Nucleus accumbens (tissue), 56 donors: ENCODE results near the gene UBFD1.
"Not testable (repeated sequence)": the region's sequence is repeated elsewhere in the genome, so short reads cannot be mapped to it uniquely, and the experiment has no call there.

Experiments used
- DNase-seq, 56 donors: peaks; one replicate each; lab custom pipeline; 2025; lab: John Stamatoyannopoulos, UW

Gene UBFD1

GRCh38 chr16:23523876-23524385 lies 33.6 kb upstream of the UBFD1 start:
- no peak for DNase-seq

GRCh38 chr16:23524886-23525285 lies 32.6 kb upstream of the UBFD1 start:
- DNase-seq = no peak

- no peak for DNase-seq
Measured at GRCh38 chr16:23527961-23528643, 29.4 kb upstream of the UBFD1 start.

- DNase-seq = peak in 2 of 56 donors; percentile 5 to 15
Measured at GRCh38 chr16:23528644-23529310, 28.8 kb upstream of the UBFD1 start.

GRCh38 chr16:23530062-23530461 lies 27.5 kb upstream of the UBFD1 start:
- DNase-seq = no peak

- no peak for DNase-seq
Measured at GRCh38 chr16:23532448-23532847, 25.1 kb upstream of the UBFD1 start.

DNA sequence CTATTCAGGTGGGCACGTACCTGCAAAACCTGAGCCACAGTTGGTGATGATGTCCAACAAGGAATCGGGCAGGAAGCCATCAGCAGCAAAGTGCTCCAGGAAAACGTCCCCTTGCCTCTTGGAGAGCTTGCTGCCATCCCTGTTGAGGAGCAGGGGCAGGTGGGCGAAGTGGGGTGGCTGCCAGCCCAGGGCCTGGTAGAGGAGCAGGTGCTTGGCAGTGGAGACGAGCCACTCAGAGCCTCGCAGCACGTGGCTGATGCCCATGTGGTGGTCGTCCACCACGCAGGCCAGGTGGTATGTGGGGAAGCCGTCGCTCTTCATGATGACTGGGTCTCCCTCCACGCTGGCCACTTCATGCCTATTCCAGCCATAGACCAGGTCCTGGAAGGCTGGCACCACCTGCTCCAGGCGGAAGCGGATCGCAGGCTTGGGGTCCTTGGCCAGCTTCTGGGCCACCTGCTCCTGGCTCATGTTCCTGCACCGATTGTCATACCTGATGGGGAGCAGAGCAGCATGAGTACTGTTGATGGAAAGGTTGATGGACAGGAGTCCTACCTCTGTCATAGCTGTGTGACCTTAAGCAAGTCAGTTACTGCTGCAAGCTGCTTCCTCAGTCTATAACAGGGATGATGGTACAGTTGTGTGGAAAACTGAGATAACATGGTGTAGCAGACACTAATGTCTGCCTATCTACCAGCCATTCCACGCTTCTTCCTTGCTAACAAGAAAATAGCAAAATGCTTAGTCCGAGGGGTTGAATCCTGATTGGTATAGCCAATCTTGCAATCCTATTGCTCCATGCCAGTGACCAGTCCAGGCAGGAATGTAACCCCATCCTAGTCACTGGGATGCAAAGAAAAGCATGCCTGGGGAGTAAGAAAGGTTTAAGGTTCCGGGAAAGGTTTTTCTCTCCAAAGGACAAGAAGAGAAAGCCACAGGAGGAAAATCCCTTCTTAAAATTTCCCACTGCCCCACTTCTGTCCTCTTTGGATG lies 22.4 kb upstream of the UBFD1 start:
- DNase-seq = no peak

GRCh38 chr16:23535901-23536300 lies 21.6 kb upstream of the UBFD1 start:
- no peak for DNase-seq

- DNase-seq = no peak
Measured at GRCh38 chr16:23537390-23537789, 20.1 kb upstream of the UBFD1 start.

- DNase-seq = no peak
Measured at GRCh38 chr16:23538919-23539278, 18.6 kb upstream of the UBFD1 start.

GRCh38 chr16:23539984-23540816 lies 17.3 kb upstream of the UBFD1 start:
- no peak for DNase-seq

- DNase-seq = not testable (repeated sequence)
Measured at GRCh38 chr16:23540817-23541178, 16.7 kb upstream of the UBFD1 start.

GRCh38 chr16:23544436-23544835 lies 13.1 kb upstream of the UBFD1 start:
- DNase-seq = no peak

GRCh38 chr16:23549938-23550337 lies 7.6 kb upstream of the UBFD1 start:
- DNase-seq = no peak

DNA sequence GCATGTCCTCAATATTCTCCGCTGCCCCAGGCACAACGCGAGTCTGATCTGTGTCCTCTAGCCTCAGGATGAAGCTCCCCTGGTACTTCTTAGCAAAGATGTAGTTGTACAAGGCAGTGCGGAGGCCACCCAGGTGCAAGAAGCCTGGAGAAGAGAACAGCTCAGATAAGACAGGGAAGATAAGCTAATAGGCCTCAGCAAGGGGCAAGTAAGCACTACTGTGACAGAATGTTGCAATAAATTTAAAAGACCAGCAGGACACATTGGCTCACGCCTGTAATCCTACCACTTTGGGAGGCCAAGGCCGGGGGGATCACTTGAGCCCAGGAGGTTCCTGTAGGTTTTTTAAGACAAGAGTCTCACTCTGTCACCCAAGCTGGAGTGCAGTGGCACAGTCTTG lies 5.4 kb upstream of the UBFD1 start:
- DNase-seq = no peak

DNA sequence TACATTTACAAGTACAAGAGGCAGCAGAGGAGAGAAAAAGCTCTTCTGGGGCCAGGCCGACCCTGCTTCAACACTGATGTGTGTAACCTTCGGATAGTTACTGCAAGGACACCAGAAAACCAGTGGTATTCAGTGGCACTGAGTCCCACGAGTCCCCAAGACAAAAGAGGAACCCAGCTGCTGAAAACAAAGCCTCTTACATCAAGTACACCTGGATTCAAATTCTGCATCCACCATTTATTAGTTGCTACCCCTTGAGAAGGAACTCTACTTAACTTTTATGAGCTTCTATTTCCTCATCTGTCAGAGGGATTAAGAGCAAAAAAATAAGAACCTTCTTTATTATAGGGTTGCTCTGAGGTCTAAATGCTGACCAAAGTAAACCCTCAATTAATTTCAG lies 3.0 kb upstream of the UBFD1 start:
- no peak for DNase-seq

DNA sequence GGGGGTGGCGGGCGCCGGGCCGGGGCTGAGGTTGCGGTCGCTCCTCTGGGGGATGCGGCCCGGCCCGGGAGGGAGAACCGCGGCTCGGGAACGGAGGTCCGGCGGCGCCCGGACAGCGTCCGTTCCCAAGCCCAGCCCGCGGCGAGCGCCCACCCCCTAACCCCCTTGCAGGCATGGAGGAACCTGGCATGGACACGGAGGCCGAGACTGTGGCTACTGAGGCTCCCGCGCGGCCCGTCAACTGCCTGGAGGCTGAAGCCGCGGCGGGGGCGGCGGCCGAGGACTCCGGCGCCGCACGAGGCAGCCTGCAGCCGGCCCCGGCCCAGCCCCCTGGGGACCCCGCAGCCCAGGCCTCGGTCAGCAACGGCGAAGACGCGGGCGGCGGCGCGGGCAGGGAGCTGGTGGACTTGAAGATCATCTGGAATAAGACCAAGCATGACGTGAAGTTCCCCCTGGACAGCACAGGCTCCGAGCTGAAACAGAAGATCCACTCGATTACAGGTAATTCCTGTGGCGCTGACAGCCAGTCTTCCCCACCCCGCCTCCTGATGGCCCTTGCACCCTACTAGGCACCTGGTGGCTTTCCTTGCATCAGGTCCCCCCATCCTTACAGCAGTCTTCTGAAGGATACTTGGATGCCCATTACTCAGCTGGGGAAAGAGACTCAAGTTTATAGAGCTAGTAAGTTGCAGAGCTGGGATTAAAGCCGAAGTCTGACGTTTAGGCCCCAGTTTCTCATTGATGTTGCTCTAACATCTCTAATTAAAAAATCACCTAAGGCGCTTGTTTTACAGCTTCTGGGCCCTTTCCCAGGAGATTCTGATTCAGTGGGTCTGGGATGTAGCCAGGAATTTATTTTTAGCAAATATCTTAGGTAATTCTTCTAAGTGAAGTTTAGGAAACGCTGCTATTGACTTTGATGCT lies 514 bp downstream of the UBFD1 start:
- peak in 14 of 56 donors; percentile 6 to 60 (median 36) for DNase-seq

DNA sequence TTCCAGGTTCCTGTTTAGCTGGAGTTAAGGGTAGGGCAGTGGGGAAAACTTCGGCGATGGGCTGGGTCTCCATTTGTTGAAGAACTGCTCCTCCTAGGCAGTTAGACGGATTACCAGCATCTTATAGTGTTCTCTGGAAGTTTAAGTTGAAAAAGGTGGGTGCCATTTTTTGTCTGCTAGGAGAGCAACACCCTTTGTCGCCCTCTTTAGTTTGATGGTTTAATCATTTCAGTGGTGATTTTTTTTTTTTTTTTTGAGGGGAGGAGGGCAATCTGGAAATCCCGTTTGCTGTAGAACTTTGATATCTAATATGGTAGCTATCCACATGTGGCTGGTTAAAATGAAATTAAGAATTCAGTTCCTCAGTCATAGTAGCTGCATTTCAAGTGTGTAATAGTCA lies 4.1 kb downstream of the UBFD1 start:
- no peak for DNase-seq

DNA sequence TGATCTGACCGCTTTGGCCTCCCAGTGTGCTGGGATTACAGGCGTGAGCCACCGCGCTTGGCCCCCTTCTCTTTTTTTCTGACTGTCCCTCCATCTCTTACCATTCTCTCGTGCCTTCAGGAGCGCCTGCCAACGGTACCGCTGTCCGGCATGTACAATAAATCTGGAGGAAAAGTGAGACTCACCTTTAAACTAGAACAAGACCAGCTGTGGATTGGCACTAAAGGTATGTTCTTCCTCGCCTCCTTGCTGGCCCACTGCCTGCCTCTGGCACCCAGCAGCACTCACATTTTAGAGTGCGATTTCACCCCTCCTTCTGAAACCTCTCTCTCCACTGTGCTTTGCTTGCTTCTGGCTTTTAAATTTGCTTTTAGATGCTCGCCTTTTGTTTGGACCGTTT lies 5.0 kb downstream of the UBFD1 start:
- no peak for DNase-seq
